ENCODE data around the gene ATP2B2.

GRCh38 chr3:10364806-10365205 lies 140.6 kb downstream of the ATP2B2 start:
- TF ChIP-seq CEBPB (IDR thresholded peaks at IDR 0.05; ENCODE audit: low read depth, low read length): no peak
- TF ChIP-seq USF2 (IDR thresholded peaks at IDR 0.05; ENCODE audit: low read length): no peak

Data from H1 (cell line).